GM21786 (cell line): ENCODE measurements around the gene CTBP1.

ENCODE experiments used
- ATAC-seq: cut with Tn5 transposase; IDR thresholded peaks from one replicate; pipeline ENCODE4 v1.9.1; 2021; ENCODE audit not compliant: unreplicated experiment

Gene CTBP1

DNA sequence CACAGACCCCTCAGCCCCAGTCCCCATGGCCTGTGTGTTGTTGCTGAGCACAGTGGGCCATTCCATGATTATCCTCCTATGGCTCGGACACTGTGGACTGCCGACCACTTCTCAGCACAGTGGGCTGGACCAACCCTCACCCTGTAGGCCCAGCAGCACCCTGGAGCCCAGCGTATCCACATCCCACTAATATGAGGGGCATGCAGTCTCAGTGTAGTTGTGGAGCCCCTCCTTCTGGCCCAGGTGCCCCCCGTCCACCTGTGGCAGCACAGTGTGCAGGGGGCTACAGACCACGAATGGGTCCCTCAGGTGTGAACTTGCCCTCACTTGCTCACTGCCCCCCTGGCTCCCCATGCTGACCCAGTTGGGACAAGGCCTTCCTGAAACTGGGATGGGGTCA is 84.5 kb downstream of the CTBP1 start:
- ATAC-seq, result no peak

- ATAC-seq, result no peak
Observed at GRCh38 chr4:1164040-1164439, 84.9 kb downstream of the CTBP1 start.
